Stimulated activated naive CD8-positive, alpha-beta T cell treated with anti-CD3 and anti-CD28 coated beads, Interleukin-15, Interleukin-2, amounts not matched to agents 100 U/mL and 50 U/mL, for 24 hours (primary cell): Measurements from ENCODE around the gene SYVN1.
"Not testable (repeated sequence)": the region's sequence is repeated elsewhere in the genome, so short reads cannot be mapped to it uniquely, and the experiment has no call there.

Source experiments
- ATAC-seq: fragments of 150-1000 bp; cut with Tn5 transposase; one replicate; pipeline ENCODE4 v1.10.0; 2021
- DNase-seq: peaks from one replicate; pipeline ENCODE4 v3.0.0; 2021

SYVN1 gene

DNA sequence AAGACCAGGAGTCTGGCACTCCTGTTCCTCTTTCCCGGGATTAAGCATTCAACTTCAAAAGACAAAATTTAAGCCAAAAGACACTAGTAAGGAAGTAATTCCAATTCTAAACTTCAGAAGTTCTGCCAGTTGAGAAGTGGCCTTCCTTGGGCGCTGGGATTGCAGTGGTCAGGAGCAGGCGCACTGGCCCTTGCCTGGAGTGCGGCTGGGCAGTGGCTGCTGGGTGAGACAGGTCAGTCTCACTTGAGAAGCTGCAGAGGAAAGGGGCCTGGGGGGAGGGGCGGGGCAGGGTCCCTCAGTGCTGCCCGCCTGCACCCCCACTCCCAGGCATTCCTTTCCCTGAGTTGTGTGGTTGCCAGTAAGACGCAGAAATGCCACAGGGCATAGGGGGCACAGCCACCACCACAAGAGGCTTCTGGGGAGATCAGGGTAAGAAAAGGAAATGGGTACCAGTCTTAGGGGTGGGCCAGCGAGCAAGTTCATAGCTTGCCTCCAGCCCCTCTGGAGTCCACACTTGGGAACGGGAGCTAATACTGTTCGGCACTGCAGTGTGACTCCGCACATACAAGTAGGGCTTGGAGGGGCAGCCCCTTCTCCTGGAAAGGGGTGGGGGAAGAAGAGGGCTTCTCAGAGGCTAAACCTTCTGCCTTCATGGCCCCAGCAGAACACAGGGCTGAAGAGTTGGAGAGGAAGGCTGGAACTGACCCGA is 6.7 kb downstream of the SYVN1 start:
- no peak for ATAC-seq

DNA sequence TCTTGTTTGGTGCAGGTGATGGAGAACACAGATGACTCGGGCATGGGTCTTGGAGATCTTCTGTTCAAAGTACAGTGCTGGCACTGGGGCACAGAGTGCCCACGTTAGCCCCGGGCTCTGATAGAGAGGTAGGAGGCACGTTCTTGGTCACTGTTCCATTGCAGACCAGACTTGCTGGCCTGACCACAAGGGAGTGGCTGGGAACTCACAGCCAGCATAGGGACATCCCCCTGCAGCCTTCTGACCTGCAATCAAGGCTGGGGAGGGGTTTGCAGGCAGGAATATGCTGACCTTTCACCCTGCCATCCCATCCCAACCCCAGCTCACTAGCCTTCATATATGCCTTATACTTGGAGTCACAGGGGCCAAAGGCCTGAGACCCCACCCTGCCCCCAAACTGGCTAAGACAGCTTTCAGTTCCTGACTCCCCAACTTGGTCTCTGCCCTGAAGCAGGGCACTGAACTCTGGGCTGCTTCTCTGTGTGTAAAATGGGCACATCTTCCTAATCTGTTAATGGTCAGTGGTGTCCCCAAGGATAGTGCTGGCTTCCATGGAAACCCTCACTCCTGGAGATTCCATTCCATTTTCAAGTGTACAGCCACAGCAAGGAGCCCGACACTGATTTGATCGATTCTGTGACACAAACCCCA is 7.6 kb downstream of the SYVN1 start:
- DNase-seq (no peak), ATAC-seq (no peak)

More for the DNA sequence above, 6.7 kb downstream of the SYVN1 start:
- DNase-seq = no peak

DNA sequence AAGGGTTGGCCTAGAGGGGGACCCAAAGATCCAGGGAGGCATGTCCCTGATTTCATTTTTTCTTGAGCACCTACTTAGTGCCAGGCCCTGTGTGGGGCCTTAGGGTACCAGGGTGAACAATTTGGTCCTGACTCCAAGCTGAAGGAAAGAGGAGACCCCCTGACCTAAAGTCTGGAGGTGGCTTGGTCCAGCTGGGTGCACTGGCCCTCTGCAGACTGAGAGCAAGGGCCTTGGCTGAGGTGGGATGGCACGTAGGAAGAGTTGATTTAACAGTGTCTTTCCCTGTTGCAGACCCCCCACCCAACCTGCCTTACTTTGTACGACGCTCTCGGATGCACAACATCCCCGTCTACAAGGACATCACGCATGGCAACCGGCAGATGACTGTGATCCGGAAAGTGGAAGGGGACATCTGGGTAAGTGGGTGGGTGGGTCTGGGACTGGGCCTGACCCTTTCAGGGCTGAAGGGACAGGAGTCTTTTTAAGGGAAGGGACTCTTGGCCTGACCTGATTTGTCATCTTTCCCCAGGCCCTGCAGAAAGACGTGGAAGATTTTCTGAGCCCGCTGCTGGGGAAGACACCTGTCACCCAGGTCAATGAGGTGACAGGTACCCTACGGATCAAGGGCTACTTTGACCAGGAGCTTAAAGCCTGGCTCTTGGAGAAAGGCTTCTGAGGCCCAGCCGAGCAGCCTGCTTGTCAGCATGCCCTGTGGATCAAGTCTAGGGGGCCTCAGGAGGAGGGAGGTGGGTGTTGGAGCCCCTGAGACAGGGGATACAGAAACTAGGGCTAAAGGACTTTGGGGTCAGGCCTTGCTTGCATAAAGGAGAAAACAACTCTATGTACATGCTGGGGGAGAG is 8.9 kb downstream of the SYVN1 start:
- ATAC-seq (no peak), DNase-seq (no peak)

DNA sequence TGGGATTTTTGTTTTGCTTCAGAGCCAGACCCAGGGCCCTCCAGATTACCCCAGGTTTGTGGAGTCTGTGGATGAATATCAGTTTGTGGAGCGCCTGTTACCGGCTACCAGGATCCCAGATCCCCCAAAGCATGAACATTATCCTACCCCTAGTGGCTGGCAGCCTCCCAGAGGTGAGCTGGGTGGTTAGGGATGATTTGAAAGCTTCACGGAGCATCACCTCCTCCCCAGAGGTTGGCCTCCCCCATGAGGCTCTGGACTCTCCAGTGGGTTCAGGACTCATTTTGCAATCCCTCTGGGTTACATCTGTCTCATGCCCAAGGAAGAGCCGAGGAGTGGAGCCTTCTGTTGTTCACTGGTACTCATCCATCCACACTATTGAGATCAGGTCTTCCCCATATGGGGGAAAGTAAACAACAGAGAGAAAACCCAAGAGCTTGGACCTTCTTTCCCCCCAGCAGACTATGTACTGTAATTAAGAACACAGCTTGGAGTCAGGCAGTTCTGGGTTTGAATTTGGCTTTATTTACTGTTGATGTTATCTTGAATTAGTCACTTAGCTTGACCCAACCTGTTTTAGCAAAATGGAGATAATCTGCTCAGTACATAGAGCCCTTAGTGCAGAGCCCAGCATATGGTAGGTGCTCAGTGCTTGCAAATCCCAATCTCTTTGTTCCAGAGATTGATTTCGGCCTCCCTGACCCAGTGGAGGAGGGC is 9.7 kb downstream of the SYVN1 start:
- DNase-seq (no peak), ATAC-seq (no peak)

DNA sequence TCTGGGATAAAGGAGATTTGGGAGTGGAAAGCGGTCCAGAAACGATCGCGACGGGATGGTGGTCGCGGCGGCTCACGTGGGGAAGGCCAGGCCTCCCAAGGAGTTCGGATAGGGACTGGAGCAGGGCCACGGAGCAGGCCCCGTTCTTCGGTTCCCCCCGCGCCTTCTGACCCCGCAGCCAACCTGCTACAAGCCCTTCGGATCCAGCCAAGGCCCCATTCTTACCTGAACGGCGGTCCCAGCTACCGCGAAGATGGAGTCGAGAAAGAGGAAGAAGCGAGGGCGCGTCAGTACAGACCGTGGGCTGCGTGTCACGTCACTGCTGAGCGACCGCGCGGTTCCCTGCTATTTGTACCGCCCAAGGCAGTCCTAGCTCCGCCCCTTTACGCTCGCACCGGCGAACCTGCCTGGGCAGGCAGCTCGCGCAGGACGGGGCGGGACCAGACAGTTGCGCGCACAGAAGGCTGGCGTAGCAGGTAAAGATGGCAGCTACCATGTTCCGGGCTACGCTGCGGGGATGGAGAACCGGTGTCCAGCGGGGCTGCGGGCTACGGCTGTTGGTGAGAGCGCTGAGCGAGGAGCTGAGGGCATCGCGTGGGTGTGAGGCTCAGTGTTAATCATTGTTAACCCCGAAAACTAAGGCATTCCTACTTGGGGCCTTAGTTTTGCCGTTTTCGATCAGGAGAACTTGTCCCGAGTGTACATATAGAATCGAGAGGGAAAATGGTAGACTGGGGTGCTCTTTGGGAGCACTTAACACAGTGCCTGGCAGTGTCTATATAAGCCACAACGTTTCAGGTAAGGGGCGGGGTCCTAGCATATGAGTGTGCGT is 12.2 kb downstream of the SYVN1 start, which contains the start of the genes FAU and MRPL49:
Gene FAU (minus strand): TSS at position 270 of the 832 bp plus-strand sequence. CDS start 321 bp downstream, outside the sequence.
Gene MRPL49 (plus strand): TSS at position 457 of the 832 bp plus-strand sequence. CDS start 26 bp downstream, at position 483.
- ATAC-seq = peak; percentile 90

DNA sequence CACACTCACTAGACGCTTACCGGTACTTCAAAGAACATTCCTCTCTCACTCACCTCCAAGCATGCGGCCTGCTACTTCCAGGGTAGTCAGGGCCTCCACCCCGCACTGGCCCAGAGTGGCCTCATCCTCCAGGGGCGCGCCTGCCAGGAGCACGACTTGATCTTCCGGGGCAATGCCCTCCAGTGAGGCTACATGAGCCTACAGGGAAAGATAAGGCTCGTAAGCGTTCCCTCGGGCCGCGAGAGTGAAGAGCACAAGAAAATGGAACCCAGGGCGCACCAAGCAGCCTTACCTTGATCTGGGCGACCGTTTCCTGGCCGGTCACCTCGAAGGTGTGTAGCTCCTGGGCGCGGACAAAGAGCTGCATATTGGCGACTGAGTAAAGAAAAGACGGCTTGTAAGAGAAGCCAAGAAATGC is 12.9 kb downstream of the SYVN1 start:
- ATAC-seq (no peak), DNase-seq (peak; percentile 41)

More for the DNA sequence above, 12.2 kb downstream of the SYVN1 start, which contains the start of the genes FAU and MRPL49:
- peak; percentile 99 for DNase-seq

DNA sequence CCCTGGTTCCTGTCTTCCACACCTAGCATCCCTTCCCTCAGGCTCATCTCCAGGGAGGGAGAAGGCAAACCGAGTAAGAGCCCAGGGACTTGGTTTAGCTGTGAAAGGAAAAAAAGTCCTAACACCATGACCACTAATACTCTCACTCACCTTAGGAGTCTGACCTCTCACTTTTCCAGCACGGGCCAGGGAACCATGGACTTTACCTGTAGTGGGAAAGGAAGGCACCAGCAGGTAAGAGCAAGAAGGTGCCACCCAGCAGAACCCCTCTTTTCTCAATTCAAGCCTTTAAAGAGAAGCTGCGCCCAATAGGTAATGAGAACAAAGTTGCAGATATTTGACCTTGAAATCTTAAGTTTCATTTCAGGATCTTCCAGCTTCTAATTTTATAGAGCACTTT is 13.5 kb downstream of the SYVN1 start:
- no peak for ATAC-seq
- DNase-seq = no peak

DNA sequence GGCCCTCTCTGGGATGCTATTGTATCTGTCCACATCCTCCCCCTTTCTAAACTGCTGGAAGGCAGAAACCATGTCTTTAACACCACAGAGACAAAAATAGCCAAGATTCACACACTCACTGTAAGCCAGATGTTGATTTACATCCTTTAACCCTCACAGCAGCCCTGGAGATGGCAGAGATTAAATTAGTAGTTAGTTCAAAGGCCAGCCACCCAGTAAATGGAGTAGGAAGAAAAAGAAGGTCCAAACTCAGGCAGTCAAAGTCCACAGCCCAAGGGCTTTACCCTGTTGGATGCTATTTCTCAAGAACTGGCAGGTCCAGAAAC is 14.7 kb downstream of the SYVN1 start:
- no peak for DNase-seq
- no peak for ATAC-seq

DNA sequence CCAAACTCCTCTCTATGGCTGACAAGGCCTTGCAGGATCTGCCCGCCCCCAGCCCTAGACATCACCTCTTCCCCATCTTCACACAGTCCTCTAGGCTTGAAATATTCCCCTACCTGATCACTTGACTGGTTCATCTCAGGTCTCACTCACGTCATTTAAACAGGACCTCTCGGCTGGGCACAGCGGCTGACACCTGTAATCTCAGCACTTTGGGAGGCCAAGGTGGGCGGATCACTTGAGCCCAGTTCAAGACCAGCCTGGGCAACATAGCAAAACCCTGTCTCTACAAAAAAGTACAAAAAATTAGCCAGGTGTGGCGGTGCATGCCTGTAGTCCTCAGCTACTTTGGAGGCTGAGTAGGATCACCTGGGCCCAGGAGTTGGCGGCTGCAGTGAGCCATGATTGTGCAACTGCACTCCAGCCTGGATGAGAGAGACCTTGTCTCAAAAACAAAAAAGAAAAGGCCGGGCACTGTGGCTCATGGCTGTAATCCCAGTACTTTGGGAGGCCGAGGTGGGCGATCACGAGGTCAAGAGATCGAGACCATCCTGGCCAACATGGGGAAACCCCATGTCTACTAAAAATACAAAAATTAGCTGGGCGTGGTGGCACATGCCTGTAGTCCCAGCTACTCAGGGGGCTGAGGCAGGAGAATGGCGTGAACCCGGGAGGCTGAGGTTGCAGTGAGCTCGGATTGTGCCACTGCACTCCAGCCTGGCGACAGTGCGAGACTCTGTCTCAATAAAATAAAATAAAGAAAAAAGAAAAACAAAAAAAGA is 15.2 kb downstream of the SYVN1 start:
- ATAC-seq, DNase-seq: not testable (repeated sequence)

DNA sequence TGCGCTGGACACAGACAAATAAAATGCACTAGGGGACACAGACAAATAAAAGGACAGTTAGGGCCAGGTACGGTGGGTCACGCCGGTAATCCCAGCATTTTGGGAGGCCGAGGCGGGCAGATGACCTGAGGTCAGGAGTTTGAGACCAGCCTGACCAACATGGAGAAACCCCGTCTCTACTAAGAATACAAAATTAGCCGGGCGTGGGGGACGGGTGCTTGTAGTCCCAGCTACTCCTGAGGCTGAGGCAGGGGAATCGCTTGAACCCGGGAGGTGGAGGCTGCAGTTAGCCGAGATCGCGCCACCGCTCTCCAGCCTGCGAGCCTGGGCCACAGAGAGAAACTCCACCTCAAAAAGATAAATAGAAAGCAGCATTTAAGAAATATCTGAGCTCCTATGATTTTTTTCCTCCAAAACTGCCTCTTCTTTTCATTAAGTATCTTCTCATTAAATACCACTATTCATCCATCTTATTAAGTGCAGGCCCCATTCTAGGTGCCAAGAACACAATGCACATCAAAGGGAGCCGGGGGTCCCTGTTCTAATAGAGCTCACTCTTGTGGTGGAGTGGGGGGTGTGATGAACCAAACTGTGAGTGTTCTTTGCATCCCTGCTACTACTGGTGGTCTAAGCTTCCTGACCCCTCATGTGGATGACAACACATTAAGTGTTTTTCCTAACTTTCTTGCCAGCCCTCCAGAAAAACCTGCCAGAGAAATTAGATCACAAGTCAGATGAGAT is 16.1 kb downstream of the SYVN1 start:
- DNase-seq = no peak
- no peak for ATAC-seq

DNA sequence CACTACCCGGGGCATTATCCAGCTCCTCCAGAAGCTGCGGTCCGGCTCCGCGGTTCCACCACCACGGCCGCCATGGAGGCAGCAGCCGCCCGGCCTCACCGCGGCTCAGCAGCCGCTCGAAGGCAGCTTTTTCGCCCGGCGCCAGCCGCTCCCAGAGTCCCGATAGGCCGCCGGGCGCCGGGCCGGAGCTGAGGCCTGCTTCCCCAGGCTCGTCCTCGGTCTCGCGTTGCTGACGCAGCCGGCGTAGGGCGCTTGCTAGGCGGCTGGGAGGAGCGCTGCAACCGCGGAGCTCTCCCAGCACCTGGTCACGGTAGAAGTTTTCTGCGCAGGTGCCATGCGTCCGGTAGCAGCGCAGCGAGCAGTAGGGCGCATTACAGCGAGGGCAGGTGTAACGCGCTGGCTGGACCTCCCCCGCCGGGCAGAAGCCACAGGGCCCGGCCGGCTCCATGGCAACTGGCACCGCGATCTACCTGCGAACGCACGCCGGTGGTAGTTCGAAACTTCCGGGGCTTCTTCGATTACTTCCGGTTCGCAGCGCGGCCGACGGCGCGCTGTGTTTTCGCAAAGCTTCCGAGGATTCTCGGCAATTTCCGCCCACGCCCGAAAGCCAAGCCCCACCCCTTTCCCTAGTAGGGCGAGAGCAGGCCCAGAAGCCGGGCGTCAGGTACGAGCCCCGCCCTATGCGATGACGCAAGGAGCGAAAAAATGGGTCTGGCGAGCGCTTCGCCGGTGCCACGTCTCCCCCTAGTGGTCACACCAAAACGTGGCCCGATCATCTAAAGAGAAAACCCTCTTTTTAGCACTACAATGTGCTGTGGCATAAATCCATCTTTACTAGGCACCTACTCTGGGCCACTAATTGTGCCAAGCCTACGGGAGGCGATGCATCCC is 16.9 kb downstream of the SYVN1 start, which contains the start of gene ZNHIT2:
Gene ZNHIT2 (minus strand): TSS at position 496 of the 891 bp plus-strand sequence. CDS start 48 bp downstream, at position 448.
- peak; percentile 100 for DNase-seq
- ATAC-seq = peak; percentile 65

DNA sequence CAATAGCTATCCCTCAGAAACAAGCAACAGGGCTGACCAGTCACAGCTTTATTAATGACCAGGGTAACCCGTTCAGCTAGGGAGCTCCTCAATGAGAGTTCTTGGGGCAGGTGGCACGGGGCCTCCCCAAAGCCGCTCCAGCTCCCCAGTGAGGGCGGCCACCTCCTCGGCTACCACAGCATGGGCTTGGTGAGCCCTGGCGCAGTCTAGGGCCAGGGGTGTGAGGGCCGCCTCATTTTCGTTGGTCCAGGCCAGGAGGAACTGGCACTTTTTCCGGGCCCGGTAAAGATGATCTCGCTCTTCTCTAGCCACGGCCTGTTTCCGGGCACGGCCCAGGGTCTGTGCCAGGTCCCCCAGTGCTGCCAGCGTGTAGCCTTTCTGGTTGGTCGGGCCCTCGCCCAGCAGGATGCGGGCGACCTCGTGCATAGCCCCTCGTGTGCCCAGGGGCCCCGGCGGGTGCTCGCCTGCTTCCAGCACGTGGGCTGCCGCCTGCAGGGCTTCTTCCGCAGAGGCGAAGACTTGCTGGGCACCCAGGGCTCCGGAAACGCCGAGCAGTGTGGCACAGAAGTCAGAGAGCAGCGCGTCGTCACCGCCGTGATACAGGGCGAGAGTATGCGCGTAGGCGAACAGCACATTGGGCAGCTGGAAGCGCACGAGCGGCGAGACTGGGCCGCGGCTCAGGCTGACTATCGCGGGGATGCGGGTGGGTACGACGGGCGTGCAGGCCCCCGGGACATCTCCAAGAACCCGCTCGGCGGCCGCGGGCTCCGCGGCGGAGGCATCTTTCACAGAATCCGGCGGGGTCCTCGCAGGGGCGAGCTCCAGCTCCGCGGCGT is 17.7 kb downstream of the SYVN1 start:
- DNase-seq (peak; percentile 67), ATAC-seq (peak; percentile 14)

DNA sequence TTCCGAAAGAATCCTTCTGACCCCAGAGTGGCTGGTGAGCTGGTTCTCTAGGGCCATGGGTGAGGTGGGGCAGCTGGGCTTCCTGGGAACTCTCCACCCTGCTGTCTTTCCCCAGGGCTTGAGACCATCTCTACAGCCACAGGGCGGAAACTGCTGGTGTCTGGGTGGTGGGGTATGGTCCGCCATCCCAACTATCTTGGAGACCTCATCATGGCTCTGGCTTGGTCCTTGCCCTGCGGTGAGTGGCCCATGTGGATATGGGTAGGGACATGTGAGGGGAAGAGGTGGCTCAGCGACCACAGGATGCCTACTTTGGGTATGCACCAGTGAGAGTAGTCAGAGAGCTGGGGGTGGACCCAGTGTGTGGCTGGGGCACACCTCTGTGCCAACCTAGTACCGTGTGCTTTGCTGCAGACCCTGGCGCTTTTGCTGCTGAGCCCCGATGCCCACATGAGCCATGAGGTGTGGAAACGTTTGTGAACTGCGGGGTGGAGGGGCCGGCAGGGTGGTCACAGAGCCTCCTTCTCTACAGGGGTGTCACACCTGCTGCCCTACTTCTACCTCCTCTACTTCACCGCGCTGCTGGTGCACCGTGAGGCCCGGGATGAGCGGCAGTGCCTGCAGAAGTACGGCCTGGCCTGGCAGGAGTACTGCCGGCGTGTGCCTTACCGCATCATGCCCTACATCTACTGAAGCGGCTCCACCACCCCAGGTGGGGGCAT is 18.8 kb downstream of the SYVN1 start:
- DNase-seq (peak; percentile 26), ATAC-seq (no peak)

DNA sequence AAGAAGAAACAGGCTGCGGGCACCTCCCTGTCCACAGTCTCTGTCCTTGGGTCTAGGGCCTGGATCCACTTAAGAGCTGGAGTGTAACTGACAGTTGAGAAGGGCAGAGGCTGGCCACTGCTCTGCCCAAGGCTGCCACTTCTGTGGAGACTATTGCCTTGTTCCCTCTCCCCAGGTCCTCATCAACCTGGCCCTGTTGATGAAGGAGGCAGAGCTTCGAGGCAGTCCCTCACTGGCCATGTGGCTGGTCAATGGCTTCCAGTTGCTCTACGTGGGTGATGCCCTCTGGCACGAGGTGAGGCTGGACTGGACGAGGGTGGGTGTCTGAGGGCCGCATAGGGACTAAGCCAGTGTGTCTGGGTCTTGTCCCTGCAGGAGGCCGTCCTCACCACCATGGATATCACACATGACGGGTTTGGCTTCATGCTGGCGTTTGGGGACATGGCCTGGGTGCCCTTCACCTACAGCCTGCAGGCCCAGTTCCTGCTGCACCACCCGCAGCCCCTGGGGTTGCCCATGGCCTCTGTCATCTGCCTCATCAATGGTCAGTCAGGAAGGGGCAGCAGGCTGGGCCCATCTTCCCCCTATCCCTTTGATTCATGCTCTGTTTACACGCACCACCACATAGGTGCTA is 19.7 kb downstream of the SYVN1 start:
- ATAC-seq = no peak
- no peak for DNase-seq

DNA sequence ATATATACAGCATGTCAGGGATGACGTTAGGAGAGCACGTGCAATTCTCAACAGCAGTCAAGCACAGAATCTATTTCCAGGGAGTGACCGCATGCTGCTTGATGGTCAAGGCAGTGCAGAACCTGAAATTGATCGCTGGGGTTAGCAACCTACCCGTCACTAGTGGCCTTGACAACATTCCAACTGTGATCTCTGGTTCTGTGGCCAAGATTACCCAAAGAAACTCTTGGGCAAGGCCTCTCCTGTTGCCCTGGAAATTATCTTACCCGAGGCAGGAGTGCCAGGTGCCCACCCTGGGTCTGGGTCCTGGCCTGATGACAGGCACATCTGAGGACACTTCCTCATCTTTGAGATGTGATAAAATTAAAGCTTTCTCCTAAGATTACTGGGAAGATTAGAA is 20.5 kb downstream of the SYVN1 start:
- DNase-seq (no peak), ATAC-seq (no peak)

DNA sequence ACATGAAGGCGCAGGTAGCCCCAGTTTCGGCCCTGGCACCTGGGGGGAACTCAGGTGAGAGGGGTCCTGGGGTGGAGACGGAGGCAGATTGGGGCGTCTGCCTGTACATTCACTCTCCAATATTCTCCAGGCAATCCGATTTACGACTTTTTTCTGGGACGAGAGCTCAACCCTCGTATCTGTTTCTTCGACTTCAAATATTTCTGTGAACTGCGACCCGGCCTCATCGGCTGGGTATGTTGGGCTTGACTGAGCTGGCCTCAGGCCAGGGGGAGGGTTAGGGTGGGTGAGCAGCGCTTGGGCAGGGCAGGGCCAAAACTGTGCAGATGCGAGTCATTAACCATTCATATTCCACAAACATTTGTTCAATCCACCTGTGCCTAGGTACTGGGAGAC is 21.0 kb downstream of the SYVN1 start:
- ATAC-seq = no peak

More for the DNA sequence above, 21.0 kb downstream of the SYVN1 start:
- no peak for DNase-seq
